ENCODE data around the gene BRIP1. TPM values are rescaled to one million over a fixed set of nuclear protein-coding genes. Genes with fewer than 3 reads are reported as not detected.
"Not testable (repeated sequence)": the region's sequence is repeated elsewhere in the genome, so short reads cannot be mapped to it uniquely, and the experiment has no call there.

Gene BRIP1
- polyA plus RNA-seq, 1 donor from 2014 or later = 2.7 TPM

GRCh38 chr17:61698244-61698643, 165.1 kb downstream of the BRIP1 start:
- Mint-ChIP-seq H3K27me3 (no peaks in the 10 kb centered on the region), H3K9me3 (peaks cover 11 to 45% (median 39%) of the 10 kb centered on the region in 3 donors), H3K4me1 (no peaks in the 10 kb centered on the region), H3K27ac (no peak overlapping the region), H3K36me3 (peaks cover 5% of the 10 kb centered on the region), H3K4me3 (no peak overlapping the region)

GRCh38 chr17:61695779-61696337, 167.5 kb downstream of the BRIP1 start:
- no peak overlapping the region for H3K4me3 Mint-ChIP-seq
- peaks cover 11 to 30% (median 27%) of the 10 kb centered on the region in 3 donors for H3K9me3 Mint-ChIP-seq
- H3K27ac Mint-ChIP-seq = no peak overlapping the region
- no peaks in the 10 kb centered on the region for H3K4me1 Mint-ChIP-seq
- peaks cover 6% of the 10 kb centered on the region for H3K36me3 Mint-ChIP-seq
- no peaks in the 10 kb centered on the region for H3K27me3 Mint-ChIP-seq

GRCh38 chr17:61694095-61694494, 169.2 kb downstream of the BRIP1 start:
- H3K4me3 Mint-ChIP-seq = no peak overlapping the region
- H3K27ac Mint-ChIP-seq = peak overlapping the region in 1 of 3 donors; percentile 14
- no peaks in the 10 kb centered on the region for H3K4me1 Mint-ChIP-seq
- peaks cover 7 to 18% (median 12%) of the 10 kb centered on the region in 3 donors for H3K9me3 Mint-ChIP-seq
- H3K27me3 Mint-ChIP-seq = no peaks in the 10 kb centered on the region
- H3K36me3 Mint-ChIP-seq = peaks cover 6% of the 10 kb centered on the region

- Mint-ChIP-seq H3K27ac (no peak overlapping the region), H3K9me3 (peaks cover 2 to 4% (median 3%) of the 10 kb centered on the region in 3 donors)
These were observed 173.6 kb downstream of the BRIP1 start for GRCh38 chr17:61689610-61690180.

GRCh38 chr17:61687769-61688168, 175.6 kb downstream of the BRIP1 start:
- Mint-ChIP-seq H3K27ac (no peak overlapping the region), H3K36me3 (peaks cover 5% of the 10 kb centered on the region), H3K27me3 (no peaks in the 10 kb centered on the region), H3K9me3 (peaks cover 0 to 4% (median 3%) of the 10 kb centered on the region in 3 donors), H3K4me3 (no peak overlapping the region), H3K4me1 (no peaks in the 10 kb centered on the region)

More at GRCh38 chr17:61689610-61690180, 173.6 kb downstream of the BRIP1 start:
- no peaks in the 10 kb centered on the region for H3K4me1 Mint-ChIP-seq
- H3K27me3 Mint-ChIP-seq = no peaks in the 10 kb centered on the region
- H3K4me3 Mint-ChIP-seq = no peak overlapping the region
- peaks cover 5% of the 10 kb centered on the region for H3K36me3 Mint-ChIP-seq

GRCh38 chr17:61686113-61686512, 177.2 kb downstream of the BRIP1 start:
- Mint-ChIP-seq H3K36me3 (peaks cover 4% of the 10 kb centered on the region), H3K4me3 (no peak overlapping the region)

GRCh38 chr17:61684818-61685217, 178.5 kb downstream of the BRIP1 start:
- no peaks in the 10 kb centered on the region for H3K4me1 Mint-ChIP-seq
- no peak overlapping the region for H3K4me3 Mint-ChIP-seq
- H3K27me3 Mint-ChIP-seq = no peaks in the 10 kb centered on the region
- no peak overlapping the region for H3K27ac Mint-ChIP-seq
- peaks cover 4% of the 10 kb centered on the region for H3K36me3 Mint-ChIP-seq
- H3K9me3 Mint-ChIP-seq = peaks cover 0 to 4% (median 3%) of the 10 kb centered on the region in 3 donors

More at GRCh38 chr17:61686113-61686512, 177.2 kb downstream of the BRIP1 start:
- Mint-ChIP-seq H3K4me1 (no peaks in the 10 kb centered on the region), H3K27ac (no peak overlapping the region), H3K9me3 (peaks cover 0 to 4% (median 3%) of the 10 kb centered on the region in 3 donors), H3K27me3 (no peaks in the 10 kb centered on the region)

- H3K4me3 Mint-ChIP-seq = no peak overlapping the region
- H3K27me3 Mint-ChIP-seq = no peaks in the 10 kb centered on the region
- no peak overlapping the region for H3K27ac Mint-ChIP-seq
- H3K4me1 Mint-ChIP-seq = no peaks in the 10 kb centered on the region
- peaks cover 0 to 3% (median 1%) of the 10 kb centered on the region in 3 donors for H3K9me3 Mint-ChIP-seq
- H3K36me3 Mint-ChIP-seq = peaks cover 4% of the 10 kb centered on the region
These were observed 179.2 kb downstream of the BRIP1 start for GRCh38 chr17:61684172-61684571.

- Mint-ChIP-seq H3K4me3 (no peak overlapping the region), H3K27ac (peak overlapping the region in 1 of 3 donors; percentile 28), H3K27me3 (no peaks in the 10 kb centered on the region), H3K36me3 (peaks cover 2% of the 10 kb centered on the region), H3K4me1 (no peaks in the 10 kb centered on the region), H3K9me3 (no peaks in the 10 kb centered on the region)
These were observed 179.9 kb downstream of the BRIP1 start for GRCh38 chr17:61683466-61683865.

- Mint-ChIP-seq H3K27me3 (no peaks in the 10 kb centered on the region), H3K4me1 (no peaks in the 10 kb centered on the region), H3K4me3 (no peak overlapping the region), H3K27ac (no peak overlapping the region), H3K36me3 (no peaks in the 10 kb centered on the region), H3K9me3 (peaks cover 0 to 2% (median 0%) of the 10 kb centered on the region in 3 donors)
These were observed 182.4 kb downstream of the BRIP1 start for GRCh38 chr17:61680921-61681320.

- Mint-ChIP-seq H3K4me1 (no peaks in the 10 kb centered on the region), H3K27ac (no peak overlapping the region), H3K27me3 (no peaks in the 10 kb centered on the region)
These were observed 185.0 kb downstream of the BRIP1 start for GRCh38 chr17:61678339-61678738.

GRCh38 chr17:61677150-61677811, 186.0 kb downstream of the BRIP1 start:
- peak overlapping the region in 1 of 3 donors; percentile 67 for H3K27ac Mint-ChIP-seq
- not testable (repeated sequence) for H3K9me3 Mint-ChIP-seq, H3K4me1 Mint-ChIP-seq, H3K4me3 Mint-ChIP-seq, H3K36me3 Mint-ChIP-seq, H3K27me3 Mint-ChIP-seq

More at GRCh38 chr17:61678339-61678738, 185.0 kb downstream of the BRIP1 start:
- Mint-ChIP-seq H3K4me3 (no peak overlapping the region), H3K9me3 (peaks cover 0 to 2% (median 2%) of the 10 kb centered on the region in 3 donors), H3K36me3 (no peaks in the 10 kb centered on the region)

GRCh38 chr17:61676522-61676921, 186.8 kb downstream of the BRIP1 start:
- H3K27me3 Mint-ChIP-seq, H3K27ac Mint-ChIP-seq, H3K36me3 Mint-ChIP-seq, H3K9me3 Mint-ChIP-seq, H3K4me3 Mint-ChIP-seq, H3K4me1 Mint-ChIP-seq: not testable (repeated sequence)

- H3K36me3 Mint-ChIP-seq, H3K4me1 Mint-ChIP-seq, H3K4me3 Mint-ChIP-seq, H3K9me3 Mint-ChIP-seq, H3K27me3 Mint-ChIP-seq, H3K27ac Mint-ChIP-seq: not testable (repeated sequence)
These were observed 188.7 kb downstream of the BRIP1 start for GRCh38 chr17:61674609-61675008.

GRCh38 chr17:61673019-61673897, 190.1 kb downstream of the BRIP1 start:
- H3K36me3 Mint-ChIP-seq, H3K9me3 Mint-ChIP-seq, H3K27ac Mint-ChIP-seq, H3K27me3 Mint-ChIP-seq, H3K4me1 Mint-ChIP-seq, H3K4me3 Mint-ChIP-seq: not testable (repeated sequence)
